Measurements from ENCODE around the gene ZFP92. TPM values are rescaled to one million over a fixed set of nuclear protein-coding genes. Genes with fewer than 3 reads are reported as not detected.

The ZFP92 gene
- total and polyA plus RNA-seq, 2 of the 8 experiments (the other 6 are each of a cell fraction or from before 2014, with no cell fraction given): 0.14 to 0.41 TPM

GRCh38 chrX:153448556-153449367 lies 37.5 kb downstream of the ZFP92 start:
- Histone ChIP-seq H3K4me3 (ENCODE audit: extremely low read depth in 1 of 4, insufficient read depth in 2 of 4, low read depth in 3 of 4, low read length in 4 of 4) (no peak overlapping the region), H4K8ac (ENCODE audit: extremely low read depth, insufficient read depth, low read length) (no peak overlapping the region), H3K18ac (ENCODE audit: extremely low read depth, low read length) (no peak overlapping the region), H3K4me1 (replicated peaks in 1 of 4; ENCODE audit: control insufficient read depth in 3 of 4, insufficient read depth in 4 of 4, low read length in 3 of 4) (no peaks in the 10 kb centered on the region), H4K91ac (replicated peaks; ENCODE audit: insufficient read length, low read length) (no peak overlapping the region), H2AK5ac (ENCODE audit: low read depth, low read length) (no peak overlapping the region), H3K27me3 (replicated peaks in 1 of 4; ENCODE audit: control insufficient read depth in 3 of 4, extremely low read depth in 1 of 4, insufficient read depth in 3 of 4, low read length in 3 of 4) (no peaks in the 10 kb centered on the region), H2BK20ac (ENCODE audit: low read length) (no peak overlapping the region), H2BK120ac (replicated peaks; ENCODE audit: low read depth, low read length) (no peak overlapping the region), H3K79me2 (ENCODE audit: control insufficient read depth in 1 of 2, insufficient read depth in 2 of 2, low read length in 2 of 2) (no peaks in the 10 kb centered on the region), H3K14ac (ENCODE audit: insufficient read length) (no peak overlapping the region), H4K20me1 (replicated peaks in 1 of 2; ENCODE audit: control insufficient read depth in 1 of 2, insufficient read depth in 2 of 2, low read length in 2 of 2) (no peaks in the 10 kb centered on the region), H2BK12ac (ENCODE audit: low read depth, low read length) (no peak overlapping the region), H2BK5ac (ENCODE audit: low read depth, low read length) (no peak overlapping the region), H4K5ac (ENCODE audit: insufficient read length, low read depth, low read length) (no peak overlapping the region), H3K4ac (replicated peaks; ENCODE audit: insufficient read length, low read depth, low read length) (no peak overlapping the region), H2AFZ (ENCODE audit: low read length) (no peak overlapping the region), H3K23me2 (ENCODE audit: low read depth, low read length) (no peaks in the 10 kb centered on the region), H3K9me3 (ENCODE audit: insufficient read depth in 2 of 2, low read depth in 1 of 2, low read length in 1 of 2) (no peaks in the 10 kb centered on the region), H3K36me3 (ENCODE audit: control insufficient read depth in 2 of 4, insufficient read depth in 4 of 4, low read length in 3 of 4) (no peaks in the 10 kb centered on the region; a peak in 1 of 8 replicates), H3K79me1 (ENCODE audit: low read depth, low read length) (no peaks in the 10 kb centered on the region), H3K27ac (ENCODE audit: low read depth, low read length) (no peak overlapping the region), H3K9ac (replicated peaks in 1 of 4; ENCODE audit: extremely low read depth in 1 of 4, low read depth in 3 of 4, low read length in 3 of 4) (no peak overlapping the region), H3K4me2 (ENCODE audit: insufficient read depth in 1 of 2, low read depth in 2 of 2, low read length in 2 of 2) (no peak overlapping the region), H3K56ac (replicated peaks; ENCODE audit: insufficient read length, low read depth, low read length) (no peak overlapping the region), H3K23ac (ENCODE audit: insufficient read length) (no peak overlapping the region), H2BK15ac (ENCODE audit: low read length) (no peak overlapping the region)
- DNase-seq (ENCODE audit: low read depth in 1 of 2, low spot score in 2 of 2) (no peak), FAIRE-seq (no peak)
- TF ChIP-seq ASH2L (IDR thresholded peaks at IDR 0.05; ENCODE audit: low read length) (no peak), SP1 (IDR thresholded peaks at IDR 0.05; ENCODE audit: low read depth, low read length) (no peak), CBX8 (IDR thresholded peaks at IDR 0.05; ENCODE audit: borderline replicate concordance, low read depth, low read length) (no peak), FOSL1 (IDR thresholded peaks at IDR 0.05; ENCODE audit: insufficient read depth, low read depth, low read length) (no peak), BCL11A (IDR thresholded peaks at IDR 0.05; ENCODE audit: low read depth in 2 of 2, low read length in 2 of 2) (no peak), SP4 (IDR thresholded peaks at IDR 0.05; ENCODE audit: low read length) (no peak), NRF1 (IDR thresholded peaks at IDR 0.05; ENCODE audit: low read depth, low read length) (no peak), TCF12 (IDR thresholded peaks at IDR 0.05; ENCODE audit: low read depth, low read length) (no peak), RAD21 (IDR thresholded peaks at IDR 0.05 in 1 of 2, conservative IDR thresholded peaks at IDR 0.05 in 1 of 2; ENCODE audit: low read depth in 2 of 2, low read length in 2 of 2) (no peak), CHD2 (IDR thresholded peaks at IDR 0.05; ENCODE audit: low read length) (no peak)
- ChIA-PET POLR2A (ENCODE audit: partially characterized antibody) (no interaction called here), CTCF (ENCODE audit: partially characterized antibody) (interaction anchor here (0.6 to 0.7 kb wide), 2 partner anchors 8 to 19 kb away, joined by 3 read pairs; no protein-coding TSS in a partner anchor)
- WGBS, 2 experiments (ENCODE audit: extremely low coverage in 1 of 2, insufficient coverage in 1 of 2, insufficient read length in 1 of 2, insufficient replicate concordance in 2 of 2, low coverage in 1 of 2, low lambda C conversion rate in 2 of 2, missing lambda C conversion rate in 1 of 2): 92% methylated on average over 12 of the region's 21 CpGs; no CpG with 5 or more reads in 1 of the 2 experiments

Data from H1 (cell line).